ENCODE measurements around the gene SNX24. TPM values are rescaled to one million over a fixed set of nuclear protein-coding genes. Genes with fewer than 3 reads are reported as not detected.

Gene SNX24
- polyA plus RNA-seq, 2 of the 4 experiments (the other 2 are of a cell fraction) = 20.4 to 22.4 TPM

GRCh38 chr5:122997294-122997693, 151.9 kb downstream of the SNX24 start:
- no peaks in the 10 kb centered on the region for H3K9me3 ChIP-seq
- FAIRE-seq (no peak), ATAC-seq (no peak), DNase-seq (ENCODE audit: low read depth in 1 of 2, low spot score in 1 of 2) (no peak)
- no peak overlapping the region for H3K27ac ChIP-seq
- no peak overlapping the region for H3K4me2 ChIP-seq
- TF ChIP-seq E2F6 (IDR thresholded peaks at IDR 0.05; ENCODE audit: borderline replicate concordance, low read depth) (no peak), BHLHE40 (IDR thresholded peaks at IDR 0.05; ENCODE audit: low read depth, low read length) (no peak), CBX2 (IDR thresholded peaks at IDR 0.05; ENCODE audit: borderline replicate concordance, low read depth) (no peak), CHD4 (IDR thresholded peaks at IDR 0.05; ENCODE audit: borderline replicate concordance) (no peak), ESRRA (IDR thresholded peaks at IDR 0.05; ENCODE audit: borderline replicate concordance, low read length) (no peak), CEBPB (IDR thresholded peaks at IDR 0.05) (no peak), ELK1 (IDR thresholded peaks at IDR 0.05; ENCODE audit: low read depth, low read length) (no peak), MAZ (IDR thresholded peaks at IDR 0.05; ENCODE audit: borderline replicate concordance, low read depth, low read length) (no peak), EHF (CRISPR knock-in tag; IDR thresholded peaks at IDR 0.05) (no peak), MAX (IDR thresholded peaks at IDR 0.05) (no peak), JUNB (IDR thresholded peaks at IDR 0.05) (no peak), PHF8 (IDR thresholded peaks at IDR 0.05; ENCODE audit: borderline replicate concordance, low read depth) (no peak), RCOR1 (IDR thresholded peaks at IDR 0.05; ENCODE audit: low read depth, low read length) (no peak), USF2 (IDR thresholded peaks at IDR 0.05) (no peak), EP300 (IDR thresholded peaks at IDR 0.05) (no peak), BCL3 (IDR thresholded peaks at IDR 0.05) (no peak), TFCP2L1 (CRISPR knock-in tag; IDR thresholded peaks at IDR 0.05) (no peak), ZSCAN20 (CRISPR knock-in tag; IDR thresholded peaks at IDR 0.05) (no peak), FOSL2 (IDR thresholded peaks at IDR 0.05) (no peak), FOSL2 (CRISPR knock-in tag; IDR thresholded peaks at IDR 0.05) (no peak), NPAS2 (CRISPR knock-in tag; IDR thresholded peaks at IDR 0.05; ENCODE audit: borderline replicate concordance) (no peak)
- WGBS (ENCODE audit: missing lambda C conversion rate) = 76% methylated on average over 7 of the region's 7 CpGs
- no peak overlapping the region for H3K4me3 ChIP-seq
- H3K4me1 ChIP-seq = no peaks in the 10 kb centered on the region
- CTCF ChIA-PET = no interaction called here
- POLR2A ChIA-PET = no interaction called here

GRCh38 chr5:122999947-123000563, 154.6 kb downstream of the SNX24 start:
- H3K4me3 ChIP-seq = no peak overlapping the region
- H3K9me3 ChIP-seq = no peaks in the 10 kb centered on the region
- POLR2A ChIA-PET = no interaction called here
- WGBS (ENCODE audit: missing lambda C conversion rate) = 51% methylated on average over 10 of the region's 10 CpGs
- FAIRE-seq (no peak), ATAC-seq (peak; percentile 71 to 93; a peak in 5 of 6 replicates), DNase-seq (ENCODE audit: low read depth in 1 of 2, low spot score in 1 of 2) (peak; percentile 39 to 72)
- TF ChIP-seq RAD21 (conservative IDR thresholded peaks at IDR 0.05 in 1 of 2, IDR thresholded peaks at IDR 0.05 in 1 of 2) (peak; percentile 71 to 83), HOXA7 (CRISPR knock-in tag; IDR thresholded peaks at IDR 0.05) (no peak), HMGXB4 (CRISPR knock-in tag; IDR thresholded peaks at IDR 0.05; ENCODE audit: borderline replicate concordance) (no peak), CTCF (IDR thresholded peaks at IDR 0.05) (peak; percentile 59), SMC3 (IDR thresholded peaks at IDR 0.05) (peak; percentile 68)
- CTCF ChIA-PET = interaction anchor here (0.7 to 1.0 kb wide), 5 partner anchors 8 to 295 kb away, joined by 3 to 4 read pairs (median 3); no protein-coding TSS in a partner anchor
- H3K4me2 ChIP-seq = no peak overlapping the region
- no peaks in the 10 kb centered on the region for H3K4me1 ChIP-seq
- no peak overlapping the region for H3K27ac ChIP-seq
